B cell (primary cell): Measurements from ENCODE around the gene CLCF1.
"Not testable (repeated sequence)": the region's sequence is repeated elsewhere in the genome, so short reads cannot be mapped to it uniquely, and the experiment has no call there.

ENCODE experiments used
- EZH2 ChIP-seq: IDR thresholded peaks from 2 replicates; pipeline ENCODE4 v1.6.1; 2012; ENCODE audit warnings: borderline replicate concordance, low read depth, mild to moderate bottlenecking, moderate library complexity, low read length; ENCODE audit not compliant: insufficient read depth, poor library complexity, severe bottlenecking
- TF ChIP-seq, protein P1 (sequence below): fragments of 200-600 bp; IDR thresholded peaks from one replicate; pipeline ENCODE4 v1.8.0; 2022; ENCODE audit warnings: antibody characterized with exemption, mild to moderate bottlenecking

DNA sequence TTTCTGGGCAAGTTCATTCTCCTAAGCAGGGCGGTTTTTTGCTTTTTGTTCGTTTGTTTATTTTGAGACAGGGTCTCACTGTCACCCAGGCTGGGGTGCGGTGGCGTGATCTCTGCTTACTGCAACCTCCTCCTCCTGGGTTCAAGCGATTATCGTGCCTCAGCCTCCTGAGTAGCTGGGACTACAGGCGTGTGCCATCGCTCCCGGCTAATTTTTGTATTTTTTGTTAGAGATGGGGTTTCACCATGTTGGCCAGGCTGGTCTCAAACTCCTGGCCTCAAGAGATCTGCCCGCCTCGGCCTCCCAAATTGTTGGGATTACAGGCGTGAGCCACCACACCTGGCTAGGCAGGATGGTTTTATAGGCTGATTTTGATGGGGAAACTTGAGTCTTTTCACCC, 54.5 kb downstream of the CLCF1 start:
- TF ChIP-seq EZH2 = not testable (repeated sequence)
- TF ChIP-seq, protein P1, sequence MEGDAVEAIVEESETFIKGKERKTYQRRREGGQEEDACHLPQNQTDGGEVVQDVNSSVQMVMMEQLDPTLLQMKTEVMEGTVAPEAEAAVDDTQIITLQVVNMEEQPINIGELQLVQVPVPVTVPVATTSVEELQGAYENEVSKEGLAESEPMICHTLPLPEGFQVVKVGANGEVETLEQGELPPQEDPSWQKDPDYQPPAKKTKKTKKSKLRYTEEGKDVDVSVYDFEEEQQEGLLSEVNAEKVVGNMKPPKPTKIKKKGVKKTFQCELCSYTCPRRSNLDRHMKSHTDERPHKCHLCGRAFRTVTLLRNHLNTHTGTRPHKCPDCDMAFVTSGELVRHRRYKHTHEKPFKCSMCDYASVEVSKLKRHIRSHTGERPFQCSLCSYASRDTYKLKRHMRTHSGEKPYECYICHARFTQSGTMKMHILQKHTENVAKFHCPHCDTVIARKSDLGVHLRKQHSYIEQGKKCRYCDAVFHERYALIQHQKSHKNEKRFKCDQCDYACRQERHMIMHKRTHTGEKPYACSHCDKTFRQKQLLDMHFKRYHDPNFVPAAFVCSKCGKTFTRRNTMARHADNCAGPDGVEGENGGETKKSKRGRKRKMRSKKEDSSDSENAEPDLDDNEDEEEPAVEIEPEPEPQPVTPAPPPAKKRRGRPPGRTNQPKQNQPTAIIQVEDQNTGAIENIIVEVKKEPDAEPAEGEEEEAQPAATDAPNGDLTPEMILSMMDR = not testable (repeated sequence)
